HepG2 (cell line): ENCODE results near the gene JAM2. TPM values are rescaled to one million over a fixed set of nuclear protein-coding genes. Genes with fewer than 3 reads are reported as not detected.
"Not testable (repeated sequence)": the region's sequence is repeated elsewhere in the genome, so short reads cannot be mapped to it uniquely, and the experiment has no call there.

ENCODE experiments used
- ATAC-seq: fragments of 200-7000 bp; cut with Tn5 transposase; 3 replicates; pipeline ENCODE4 v1.9.1; 2020; ENCODE audit warnings: mild to moderate bottlenecking, moderate library complexity
- BruUV-seq: library from RNA; stranded (reverse); fragments of 400-500 nt; replicated peaks from 2 replicates; lab custom pipeline; 2021; lab: Mats Ljungman, UMichigan
- CTCF ChIA-PET: fragments of 300-600 bp; formaldehyde crosslinking; extraction: SDS; loops from one replicate; lab custom pipeline; 2021; ENCODE audit warnings: low total read pairs, inconsistent platforms, low intra/inter-chr PET ratio; lab: Yijun Ruan, JAX
- POLR2A ChIA-PET: fragments of 350-600 bp; sonication (Branson Sonifier 250); formaldehyde crosslinking; loops from one replicate; lab custom pipeline; 2020; ENCODE audit warnings: antibody characterized with exemption, inconsistent platforms; lab: Yijun Ruan, JAX
- DNase-seq: peaks from one replicate; pipeline ENCODE4 v3.0.0-alpha.2; 2015; ENCODE audit warnings: low spot score
- FAIRE-seq: peaks from 3 replicates; lab custom pipeline; 2011; peaks lifted over from hg19 to GRCh38; lab: Jason Lieb, UNC
- H2AFZ ChIP-seq: one replicate; pipeline ENCODE4 v1.6.1; 2011; ENCODE audit warnings: low read length, inconsistent platforms
- H3K27ac ChIP-seq: fragments of 300-600 bp; 3 replicates; pipeline ENCODE4 v1.8.0; 2011; ENCODE audit warnings: mixed run types, mild to moderate bottlenecking, mixed read lengths, low read length, inconsistent platforms; ENCODE audit not compliant: insufficient read depth; ENCODE audit errors: extremely low read length
- H3K27me3 ChIP-seq, 2 experiments: fragments of 200-600 bp in 1 of 2; 2 replicates in 1 of 2; 3 replicates in 1 of 2; pipeline versions ENCODE4 v1.6.0 to v1.8.0; 2011; ENCODE audit warnings: low read length in 2 of 2, mild to moderate bottlenecking in 2 of 2, moderate library complexity in 2 of 2, inconsistent platforms in 1 of 2; ENCODE audit not compliant: insufficient read depth in 2 of 2, control insufficient read depth in 1 of 2
- H3K36me3 ChIP-seq, 2 experiments: fragments of 200-600 bp in 1 of 2; replicated peaks in 1 of 2; 2 replicates in 1 of 2; 3 replicates in 1 of 2; pipeline versions ENCODE4 v1.5.1 to v1.8.0; 2011; ENCODE audit warnings: low read length in 2 of 2, inconsistent platforms in 1 of 2; ENCODE audit not compliant: insufficient read depth in 2 of 2, control insufficient read depth in 1 of 2
- H3K4me1 ChIP-seq: 2 replicates; pipeline ENCODE4 v1.5.1; 2012; ENCODE audit warnings: low read length, inconsistent platforms; ENCODE audit not compliant: insufficient read depth
- H3K4me2 ChIP-seq: 2 replicates; pipeline ENCODE4 v1.6.0; 2011; ENCODE audit warnings: low read depth, low read length, inconsistent platforms
- H3K4me3 ChIP-seq, 3 experiments: fragments of 200-600 bp in 1 of 3; sonication (generic), shearing (Covaris generic) in 1 of 3; replicated peaks in 1 of 3; 2 replicates each; pipeline ENCODE4 v1.5.1; 2011 to 2016; ENCODE audit warnings: low read length in 3 of 3, inconsistent platforms in 2 of 3, low read depth in 2 of 3, mild to moderate bottlenecking in 2 of 3, control low read depth in 1 of 3, mixed read lengths in 1 of 3; ENCODE audit not compliant: insufficient read depth in 1 of 3
- H3K79me2 ChIP-seq: one replicate; pipeline ENCODE4 v1.6.1; 2011; ENCODE audit warnings: low read length, inconsistent platforms; ENCODE audit not compliant: insufficient read depth
- H3K9ac ChIP-seq: 2 replicates; pipeline ENCODE4 v1.6.0; 2011; ENCODE audit warnings: mild to moderate bottlenecking, low read depth, low read length, inconsistent platforms; ENCODE audit not compliant: insufficient read depth
- H3K9me3 ChIP-seq: 2 replicates; pipeline ENCODE4 v1.5.1; 2012; ENCODE audit warnings: mild to moderate bottlenecking, low read length
- H4K20me1 ChIP-seq: 2 replicates; pipeline ENCODE4 v1.6.0; 2011; ENCODE audit warnings: inconsistent platforms, mild to moderate bottlenecking, low read length, moderate library complexity; ENCODE audit not compliant: insufficient read depth
- SP1 ChIP-seq, 2 experiments: fragments of 450-650 bp in 1 of 2; sonication (generic) in 1 of 2; formaldehyde crosslinking in 1 of 2; IDR thresholded peaks; 2 replicates each; pipeline versions ENCODE4 v1.4.0 to v1.6.1; 2016 to 2020; ENCODE audit warnings: missing genetic modification reagents in 1 of 2
- WGBS: methylation state at CpG from one replicate; pipeline ENCODE4 v1.1.6; 2017; ENCODE audit warnings: low lambda C conversion rate; 5-methylcytosine and 5-hydroxymethylcytosine counted together
- in situ Hi-C: cut with HindIII; loops from 2 replicates; pipeline ENCODE4 v1.10.0; 2017; ENCODE audit warnings: low pct_unique_long_range_greater_than_20kb; ENCODE audit not compliant: extremely low pct_ligation_motif_present
- intact Hi-C: fragments of 100-400 bp; cut with micrococcal nuclease; formaldehyde crosslinking; loops from one replicate; pipeline ENCODE4 v1.10.0; 2022; ENCODE audit not compliant: unreplicated experiment
- polyA plus RNA-seq, 8 experiments: library from polyadenylated mRNA; depleted of rRNA in 3 of 8; stranded (reverse) in 7 of 8; unstranded in 1 of 8; fragments of >200 nt; fragmentation: Illumina TruSeq in 4 of 8; extraction: Trizol in 4 of 8; gene quantifications; 2 replicates each; pipeline versions ENCODE4 v1.2.1 to v1.2.3, GENCODE V29; 2011 to 2016; ENCODE audit warnings: low read depth in 4 of 8, missing spikeins in 1 of 8, mixed read lengths in 1 of 8; ENCODE audit not compliant: insufficient read depth in 1 of 8
- total RNA-seq, 5 experiments: library from RNA; depleted of rRNA; stranded (reverse); fragments of >200 nt; fragmentation: Illumina TruSeq; extraction: Trizol; gene quantifications; 2 replicates each; pipeline ENCODE4 v1.2.3, GENCODE V29; 2016; ENCODE audit warnings: low read depth in 1 of 5

JAM2 gene
- total and polyA plus RNA-seq, 2 of the 13 experiments (the other 11 are each of a cell fraction or from before 2014, with no cell fraction given) = 0.07 TPM; not detected in 1

DNA sequence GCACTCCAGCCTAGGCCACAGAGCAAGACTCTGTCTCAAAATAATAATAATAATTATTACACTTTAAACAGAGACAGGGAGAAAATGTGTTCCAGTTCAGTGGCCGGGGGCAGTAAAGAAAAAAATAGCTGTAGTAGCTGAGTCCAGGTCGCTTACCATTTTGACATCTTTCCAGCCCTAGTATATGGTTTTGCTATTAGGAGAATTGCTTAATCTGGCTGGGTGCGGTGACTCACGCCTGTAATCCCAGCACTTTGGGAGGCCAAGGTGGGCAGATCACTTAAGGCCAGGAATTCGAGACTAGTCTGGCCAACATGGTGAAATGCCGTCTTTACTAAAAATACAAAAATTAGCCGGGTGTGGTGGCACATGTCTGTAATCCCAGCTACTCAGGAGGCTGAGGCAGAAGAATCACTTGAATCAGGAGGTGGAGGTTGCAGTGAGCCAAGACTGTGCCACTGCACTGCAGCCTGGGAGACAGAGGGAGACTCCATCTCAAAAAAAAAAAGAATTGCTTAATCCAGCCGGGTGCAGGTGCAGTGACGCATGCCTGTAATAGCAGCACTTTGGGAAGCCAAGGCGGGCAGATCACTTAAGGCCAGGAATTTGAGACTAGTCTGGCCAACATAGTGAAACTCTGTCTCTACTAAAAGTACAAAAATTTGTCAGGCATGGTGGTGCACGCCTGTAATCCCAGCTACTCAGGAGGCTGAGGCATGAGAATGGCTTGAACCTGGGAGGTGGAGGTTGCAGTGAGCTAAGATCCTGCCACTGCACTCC lies 13.1 kb upstream of the JAM2 start:
- intact Hi-C loops, H3K27ac ChIP-seq, H3K4me2 ChIP-seq, H3K9ac ChIP-seq, DNase-seq, POLR2A ChIA-PET, BruUV-seq, ATAC-seq, CTCF ChIA-PET, H2AFZ ChIP-seq, H3K36me3 ChIP-seq, H3K9me3 ChIP-seq, in situ Hi-C loops, FAIRE-seq, H3K4me3 ChIP-seq, H4K20me1 ChIP-seq, H3K4me1 ChIP-seq, H3K79me2 ChIP-seq, H3K27me3 ChIP-seq: not testable (repeated sequence)
- 46% methylated on average over 10 of the region's 11 CpGs for WGBS

DNA sequence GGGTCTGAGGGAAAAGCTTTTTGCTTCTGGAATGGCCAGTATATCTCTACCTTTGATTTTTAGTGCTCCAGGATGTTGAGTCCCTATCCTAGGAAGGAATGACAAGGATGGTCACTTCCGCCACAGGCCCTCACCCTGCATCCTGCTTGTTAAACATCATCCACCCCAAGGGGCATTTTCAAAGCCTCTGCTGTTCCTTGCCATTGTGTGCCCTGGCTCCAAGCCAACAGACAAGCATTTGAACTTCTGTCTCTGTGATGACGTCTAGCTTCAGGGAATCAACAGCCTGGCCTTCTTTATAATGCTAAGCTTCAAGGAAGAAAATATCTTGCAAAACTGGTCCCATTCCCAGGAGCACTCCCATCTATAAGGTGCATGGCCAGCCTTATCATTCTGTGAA lies 12.3 kb upstream of the JAM2 start:
- CTCF ChIA-PET = no interaction called here
- no peak overlapping the region for H3K9ac ChIP-seq
- WGBS = 0% methylated on average over 1 of the region's 2 CpGs
- in situ Hi-C loops = no loop called here
- POLR2A ChIA-PET = no interaction called here
- H3K4me2 ChIP-seq = no peak overlapping the region
- intact Hi-C loops = no loop called here
- no peaks in the 10 kb centered on the region for H3K9me3 ChIP-seq
- no peak overlapping the region for H3K27ac ChIP-seq
- ATAC-seq = no peak
- no peak overlapping the region for H3K4me3 ChIP-seq
- no peaks in the 10 kb centered on the region for H3K4me1 ChIP-seq
- no peaks in the 10 kb centered on the region for H4K20me1 ChIP-seq
- no peak for FAIRE-seq
- H3K79me2 ChIP-seq = no peaks in the 10 kb centered on the region
- TF ChIP-seq SP1 (IDR thresholded peaks at IDR 0.05) (no peak), SP1 (CRISPR knock-in tag; IDR thresholded peaks at IDR 0.05) (no peak)
- no peaks in the 10 kb centered on the region for H3K36me3 ChIP-seq
- 0 out of 5 replicates have a peak, but pooled peaks cover 0 to 4% of the 10 kb centered on the region in 2 experiments for H3K27me3 ChIP-seq
- no peak for DNase-seq
- BruUV-seq = no TSS peak
- no peak overlapping the region for H2AFZ ChIP-seq
